GM19467 (cell line): Measurements from ENCODE around the gene CIAPIN1.

Experiments used
- ATAC-seq: cut with Tn5 transposase; IDR thresholded peaks from one replicate; pipeline ENCODE4 v1.9.1; 2021; ENCODE audit warnings: mild to moderate bottlenecking, moderate library complexity; ENCODE audit not compliant: unreplicated experiment

Gene CIAPIN1

GRCh38 chr16:57447186-57447962 lies at the start of gene CIAPIN1, which contains the start of gene COQ9:
Gene CIAPIN1, minus strand, starts transcription at chr16:57447385. Its CDS starts 6,457 bp downstream, at chr16:57440928.
Gene COQ9, plus strand, starts transcription at chr16:57447479. Its CDS starts 27 bp downstream, at chr16:57447506.
- ATAC-seq, result peak; percentile 95

DNA sequence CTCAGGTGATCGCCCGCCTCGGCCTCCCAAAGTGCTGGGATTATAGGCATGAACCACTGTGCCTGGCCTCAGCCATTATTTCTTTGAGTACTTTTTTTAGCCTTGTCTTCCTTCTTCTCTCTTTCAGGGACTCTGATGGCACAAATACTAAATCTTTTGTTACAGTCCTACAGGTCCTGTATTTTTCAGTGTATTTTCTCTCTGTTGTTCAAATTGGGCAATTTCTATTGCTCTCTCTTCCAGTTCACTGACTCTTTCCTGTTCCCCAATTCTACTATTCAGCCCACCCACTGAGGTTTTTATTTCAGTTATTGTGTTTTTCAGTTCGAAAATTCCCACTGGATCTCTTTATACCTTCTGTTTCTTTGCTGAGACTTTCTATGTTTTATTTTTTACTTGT lies 46.6 kb upstream of the CIAPIN1 start:
- no peak for ATAC-seq

- ATAC-seq, result no peak
Observed at GRCh38 chr16:57489229-57489628, 42.0 kb upstream of the CIAPIN1 start.

DNA sequence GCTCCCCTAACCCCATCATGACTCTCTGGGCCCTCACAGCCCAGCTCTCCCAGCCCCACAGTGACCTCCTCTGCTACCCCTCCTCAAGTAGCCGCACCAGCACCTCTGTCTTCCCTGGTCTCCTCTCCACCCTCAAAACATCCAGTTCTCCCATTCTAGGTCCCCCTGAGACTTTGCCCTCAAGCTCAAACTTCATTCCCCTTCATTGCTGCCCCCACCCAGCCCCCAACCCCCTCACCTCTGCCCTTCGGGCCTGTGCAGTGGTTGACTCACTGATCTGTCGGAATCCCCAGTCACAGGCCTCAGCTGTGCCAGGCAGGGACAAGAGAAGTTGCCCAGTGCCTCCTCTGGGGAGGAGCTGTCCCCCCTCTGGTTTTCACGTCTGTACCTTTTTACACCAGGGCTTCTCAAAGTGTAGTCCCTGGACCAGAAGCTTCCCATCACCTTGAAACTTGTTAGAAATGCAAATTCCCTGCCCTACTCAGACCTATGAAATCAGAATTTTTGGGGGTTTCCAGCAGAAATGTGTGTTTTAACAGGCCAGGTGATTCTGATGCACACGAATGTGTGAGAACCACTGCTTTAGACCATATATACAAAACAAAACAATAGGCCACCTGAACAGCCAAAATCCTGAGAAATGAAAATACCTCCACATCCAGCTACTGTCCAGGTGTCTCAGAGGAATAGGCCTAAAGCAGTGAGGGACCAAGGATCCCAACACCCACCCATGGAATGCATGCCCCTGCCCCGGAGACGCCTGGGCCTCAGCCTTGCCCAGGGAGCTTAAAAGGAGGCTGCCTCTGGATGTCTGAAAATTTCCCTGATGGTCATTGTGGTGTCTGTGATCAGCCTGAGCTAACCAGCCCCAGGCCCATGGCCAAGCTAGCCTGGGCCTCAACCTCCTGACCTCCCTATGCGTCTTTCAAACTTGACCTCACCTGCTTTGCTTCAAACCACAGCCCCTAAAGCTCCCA lies 40.0 kb upstream of the CIAPIN1 start:
- ATAC-seq, result no peak

GRCh38 chr16:57485916-57486857 lies 39.0 kb upstream of the CIAPIN1 start, which contains the start of gene DOK4:
Gene DOK4, minus strand, starts transcription at chr16:57486493. Its CDS starts 6,986 bp downstream, at chr16:57479507.
- ATAC-seq, result peak; percentile 81

DNA sequence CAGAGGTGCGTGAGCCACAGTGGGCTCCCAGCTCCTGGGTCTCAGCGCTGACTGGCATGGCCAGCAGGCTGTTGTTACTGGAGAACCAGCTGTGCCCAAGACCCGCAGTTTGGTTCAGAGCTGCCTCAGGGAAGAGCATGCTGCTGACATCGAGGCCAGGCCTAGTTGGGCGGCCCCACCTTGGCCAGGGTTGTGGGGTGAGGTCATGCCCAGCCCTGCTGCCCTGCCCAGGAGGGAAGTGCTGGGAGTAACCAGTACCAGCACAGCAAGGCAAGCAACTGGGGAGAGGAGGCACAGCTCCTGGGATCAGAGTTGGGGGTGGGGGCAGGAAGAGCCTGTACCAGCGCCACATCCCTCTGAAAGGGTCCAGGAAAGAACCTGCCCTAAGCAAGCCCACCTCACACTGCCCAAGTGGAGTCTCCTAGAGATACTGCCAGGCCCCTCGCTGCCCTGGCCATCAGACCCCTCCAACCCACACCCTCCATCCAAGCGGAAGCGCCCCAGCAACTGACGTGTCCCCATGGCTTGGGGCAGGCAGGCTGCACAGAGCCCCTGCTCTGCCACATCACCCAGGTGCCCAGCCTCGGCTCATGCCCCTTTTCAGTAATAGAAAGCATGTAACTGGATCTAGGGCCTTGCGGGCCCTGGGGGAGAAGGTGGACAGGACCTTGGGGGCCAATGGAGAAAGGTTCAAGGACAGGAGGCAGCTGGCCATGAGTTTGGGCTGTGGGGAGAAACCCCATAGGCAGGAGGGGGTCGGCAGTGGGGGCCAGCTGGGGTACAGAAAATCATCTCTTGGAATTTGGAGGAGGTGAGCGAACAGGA lies 38.1 kb upstream of the CIAPIN1 start:
- ATAC-seq, result no peak

DNA sequence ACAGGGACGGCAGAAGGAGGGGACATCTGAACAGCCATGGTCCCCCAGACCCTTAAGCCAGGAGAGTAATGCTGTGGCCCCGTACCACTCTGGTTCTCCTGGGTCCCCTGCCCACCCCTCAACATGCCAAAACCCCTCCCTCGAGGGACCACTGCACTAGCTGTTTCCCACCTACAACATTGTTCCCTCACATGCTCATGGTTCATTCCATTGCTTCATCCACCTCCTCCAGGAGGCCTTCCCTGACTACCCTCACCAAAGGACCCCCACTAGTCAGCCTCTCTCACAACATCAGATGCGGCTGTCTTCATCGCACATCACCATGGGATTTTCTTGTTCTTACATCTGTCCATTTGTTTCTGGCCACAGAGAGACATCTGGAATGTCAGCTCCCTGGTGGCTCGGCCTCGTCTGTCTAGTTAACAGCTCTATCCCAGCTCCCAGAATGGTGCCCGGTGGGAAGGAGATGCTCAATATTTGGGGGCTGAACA lies 37.4 kb upstream of the CIAPIN1 start:
- no peak for ATAC-seq

- no peak for ATAC-seq
Observed at GRCh38 chr16:57483725-57484514, 36.7 kb upstream of the CIAPIN1 start.

- ATAC-seq, result no peak
Observed at GRCh38 chr16:57482845-57483545, 35.8 kb upstream of the CIAPIN1 start.

DNA sequence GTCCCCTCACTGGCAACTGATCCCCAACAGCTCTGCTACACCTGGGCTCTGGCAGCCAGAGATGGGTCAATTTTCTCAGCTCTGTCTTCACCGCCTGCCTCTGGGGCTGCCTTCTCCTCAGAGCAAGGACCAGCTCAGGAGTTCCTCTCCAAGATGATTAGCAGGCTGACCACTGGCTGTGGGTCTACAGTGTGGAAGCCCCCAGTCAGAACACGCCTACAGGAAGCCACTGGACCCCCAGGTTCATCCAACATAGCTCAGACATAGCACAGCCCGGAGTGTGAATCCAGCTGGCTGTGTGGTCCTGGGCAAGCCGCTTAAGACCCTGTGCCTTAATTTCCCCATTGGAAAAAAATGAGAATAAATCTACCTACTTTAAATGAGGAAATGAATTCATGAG lies 34.2 kb upstream of the CIAPIN1 start:
- no peak for ATAC-seq

DNA sequence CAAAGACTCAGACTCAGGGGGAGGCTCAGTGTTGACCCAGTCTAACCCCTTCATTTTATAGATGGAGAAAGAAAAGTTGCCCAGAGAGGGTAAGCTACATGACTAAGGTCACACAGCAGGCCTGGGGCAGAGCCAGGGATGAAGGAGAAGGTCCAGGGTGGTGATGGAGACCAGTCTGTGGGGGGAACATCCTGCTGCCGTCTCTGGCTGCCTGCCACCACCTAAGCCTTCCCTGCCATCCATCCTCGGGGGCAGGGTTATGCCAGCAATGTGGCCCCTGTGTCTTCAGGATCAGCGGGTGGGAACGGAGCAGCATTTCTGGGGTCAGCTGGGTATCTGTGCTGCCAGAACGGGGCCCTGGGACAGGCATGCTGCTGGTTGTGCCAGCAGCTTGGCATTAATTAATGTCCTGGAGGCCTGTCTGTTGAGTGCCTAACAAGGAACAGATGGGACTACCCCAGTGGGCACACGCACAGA lies 33.6 kb upstream of the CIAPIN1 start:
- no peak for ATAC-seq

GRCh38 chr16:57479976-57480753 lies 33.0 kb upstream of the CIAPIN1 start:
- ATAC-seq, result no peak

- no peak for ATAC-seq
Observed at GRCh38 chr16:57479205-57479975, 32.2 kb upstream of the CIAPIN1 start.

DNA sequence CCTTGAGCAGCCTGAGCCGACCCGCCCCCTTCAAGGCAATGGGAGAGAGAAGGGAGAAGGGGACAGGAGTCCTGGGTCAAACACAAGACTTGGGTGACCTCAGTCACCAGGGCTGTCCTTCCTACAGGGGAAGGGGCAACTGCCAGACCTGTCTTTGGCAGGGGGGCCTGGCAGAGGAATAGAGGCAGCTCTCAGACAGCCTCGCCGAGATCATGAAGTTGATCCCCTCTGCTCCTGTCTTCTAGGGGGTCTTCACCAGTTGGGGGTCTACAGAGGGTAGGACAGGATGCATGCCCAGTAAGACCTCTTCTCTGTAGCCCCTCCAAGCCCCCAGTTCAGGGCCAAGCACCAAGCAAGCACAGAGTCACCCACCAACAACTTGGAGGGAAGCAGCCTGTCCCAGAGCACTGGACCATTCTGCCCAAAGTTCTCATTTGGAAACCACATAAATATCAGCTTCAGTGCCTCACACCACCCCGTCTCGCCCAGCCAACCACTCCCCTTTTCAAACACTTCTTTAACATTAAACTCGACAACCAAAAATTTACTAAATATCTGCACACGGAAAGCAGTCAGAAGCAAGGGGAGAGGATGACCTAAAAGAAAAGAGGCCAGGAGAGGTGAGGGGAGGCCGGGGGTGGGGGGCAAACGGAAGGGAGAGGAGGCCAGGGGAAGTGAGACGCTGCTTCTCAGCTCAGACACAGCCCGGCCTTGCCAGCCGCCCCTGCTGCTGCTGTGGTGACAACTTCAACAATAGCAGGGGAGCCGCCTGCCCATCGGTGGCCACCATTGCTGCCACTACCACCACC lies 31.4 kb upstream of the CIAPIN1 start:
- ATAC-seq, result no peak

DNA sequence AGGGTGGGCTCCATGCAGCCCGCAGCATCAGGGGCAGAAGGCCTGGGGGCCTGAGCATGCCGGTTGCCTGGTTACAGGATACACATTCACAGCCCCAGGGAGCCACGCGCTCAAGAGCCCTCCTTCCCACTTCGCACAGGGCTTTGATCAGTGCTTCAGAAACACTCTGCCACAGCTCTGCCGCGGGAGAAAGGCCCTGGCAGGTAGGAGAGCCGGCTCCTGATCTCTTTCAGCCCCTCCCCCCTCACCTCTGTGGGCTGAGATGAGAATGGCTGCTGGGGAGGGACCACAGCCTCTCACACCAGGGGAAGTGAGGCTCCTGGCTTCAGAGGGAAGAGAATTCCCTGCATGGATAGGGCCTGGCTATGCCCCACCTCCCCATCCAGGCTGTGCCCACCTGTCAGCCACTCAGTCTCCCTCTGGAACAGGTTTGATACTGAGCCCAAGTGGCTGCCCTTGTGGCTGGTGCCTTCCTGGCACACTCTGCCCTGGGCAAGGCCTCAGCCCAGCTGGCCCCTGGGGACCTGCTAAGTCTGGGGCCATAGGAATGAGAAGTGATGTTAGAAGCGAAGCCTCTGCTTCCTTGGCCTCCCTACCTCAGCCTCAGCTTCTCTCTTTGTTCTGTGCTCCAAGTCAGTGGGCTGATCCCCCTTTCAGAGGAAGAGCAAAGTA lies 30.5 kb upstream of the CIAPIN1 start:
- no peak for ATAC-seq
